ENCODE results near the gene GUCA2A.
A peak's percentile ranks its signal among the peaks of the same experiment; 100 is the strongest.
"Not testable (repeated sequence)": the region's sequence is repeated elsewhere in the genome, so short reads cannot be mapped to it uniquely, and the experiment has no call there.

The GUCA2A gene

DNA sequence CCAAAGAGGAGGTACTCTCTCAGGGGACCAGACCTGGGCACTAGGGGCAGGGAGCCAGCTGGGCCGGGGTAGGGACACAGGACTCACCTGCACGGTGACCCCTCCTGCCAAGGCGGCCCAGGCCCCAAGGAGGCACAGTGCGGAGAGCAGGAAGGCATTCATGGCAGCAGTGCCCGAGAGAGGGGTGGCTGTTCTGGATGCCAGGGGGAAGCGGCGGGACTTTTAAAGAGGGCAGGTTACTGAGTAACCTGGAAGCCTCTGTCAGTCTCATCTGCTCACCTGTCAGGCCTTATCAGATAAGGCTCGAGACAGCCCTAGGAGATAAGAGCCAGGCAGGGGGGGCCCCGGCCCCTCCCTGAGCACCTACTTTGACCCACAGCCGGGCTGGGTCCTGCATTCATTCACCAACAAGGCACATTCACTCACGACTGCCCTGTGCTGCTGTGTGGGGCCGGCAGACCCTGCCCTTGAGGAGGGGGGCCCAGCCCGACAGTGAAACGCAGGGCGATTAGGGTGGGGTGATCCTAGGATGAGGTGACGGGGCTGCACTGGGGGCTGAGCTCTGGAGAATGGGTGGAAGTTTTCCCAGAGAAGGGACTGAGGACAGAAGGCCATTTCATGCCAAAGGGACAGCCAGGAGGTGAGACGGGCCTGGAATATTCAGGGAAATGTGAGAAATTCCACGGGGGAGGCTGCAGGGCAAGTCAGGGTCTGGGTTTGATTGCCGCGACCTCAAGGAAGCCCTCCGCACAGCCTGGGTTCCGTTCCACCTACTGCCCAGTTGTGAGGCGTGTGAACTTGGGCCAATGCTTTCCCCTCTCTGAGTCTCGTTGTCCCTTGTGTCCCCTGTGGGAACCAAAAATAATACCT, at the start of gene GUCA2A:
TSS of gene GUCA2A (minus strand) at position 195 of the 870 bp plus-strand sequence. CDS start at position 162, 33 bp downstream.
- DNase-seq, result no peak

DNA sequence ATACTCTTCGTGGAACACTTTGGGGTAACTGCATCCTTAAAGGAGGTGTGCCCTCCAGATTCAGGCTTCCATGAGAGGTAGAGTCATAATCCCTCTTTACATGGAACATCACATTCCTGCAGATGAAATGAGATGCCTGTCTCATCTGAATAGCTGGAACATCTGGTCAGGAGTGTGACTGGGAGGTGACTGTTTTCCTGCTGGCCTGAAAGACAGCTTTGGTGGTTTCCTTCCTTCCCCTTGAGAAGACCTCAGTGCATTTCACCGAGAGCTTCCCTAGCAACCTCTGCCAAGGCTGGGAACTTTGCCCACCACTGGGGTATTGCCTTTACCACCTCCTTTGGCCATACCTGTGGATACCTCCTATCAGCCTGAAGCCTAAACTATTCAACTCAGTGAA, 46.7 kb upstream of the GUCA2A start:
- DNase-seq, result no peak

DNA sequence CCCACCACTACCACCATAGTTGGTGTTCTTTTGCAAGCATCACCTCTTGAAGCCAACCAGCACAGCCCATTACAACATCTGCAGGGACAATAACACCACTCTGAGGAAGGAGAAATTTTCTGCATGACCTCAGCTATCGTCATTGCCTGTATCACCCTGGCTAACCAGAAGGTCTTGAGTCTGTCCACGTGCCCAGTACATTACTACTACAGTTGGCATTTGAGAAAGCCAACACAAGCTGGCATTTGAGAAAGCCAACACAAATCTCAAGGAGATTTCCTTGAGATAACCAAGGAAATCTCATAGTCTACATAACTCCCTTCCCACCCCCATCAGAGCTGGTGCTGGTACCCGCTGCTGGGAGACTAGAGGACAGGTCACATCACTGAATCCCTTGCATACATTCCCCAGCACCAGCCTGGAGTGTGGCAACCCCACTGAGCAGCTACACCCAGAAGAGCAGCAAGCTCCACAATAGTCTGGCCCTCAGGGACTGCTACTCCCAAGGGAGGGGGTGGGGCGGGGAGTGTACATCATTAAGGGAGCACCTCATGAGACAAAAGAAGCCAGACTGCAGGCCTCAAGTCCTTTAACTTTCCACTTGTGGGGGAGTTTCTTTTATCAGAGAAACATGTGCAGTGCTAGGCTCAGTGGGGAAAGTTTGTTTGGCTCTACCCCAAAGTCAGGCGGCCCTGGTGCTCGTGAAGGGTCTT, 46.0 kb upstream of the GUCA2A start:
- DNase-seq, result no peak

- no peak for DNase-seq
Measured at GRCh38 chr1:42209526-42210251, 45.1 kb upstream of the GUCA2A start.

DNA sequence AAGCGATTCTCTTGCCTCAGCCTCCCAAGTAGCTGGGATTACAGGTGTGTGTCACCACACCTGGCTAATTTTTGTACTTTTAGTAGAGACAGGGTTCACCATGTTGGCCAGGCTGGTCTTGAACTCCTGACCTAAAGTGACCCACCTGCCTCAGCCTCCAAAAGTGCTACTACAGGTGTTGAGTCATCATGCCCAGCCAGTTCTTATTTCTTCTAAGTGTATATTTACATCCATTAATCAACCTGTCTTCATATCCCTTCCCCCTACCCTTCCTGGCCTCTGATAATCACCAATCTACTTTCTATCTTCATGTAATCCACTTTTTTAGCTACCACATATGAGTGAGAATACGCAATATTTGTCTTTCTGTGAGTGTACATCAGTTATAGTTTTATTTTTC, 42.4 kb upstream of the GUCA2A start:
- not testable (repeated sequence) for DNase-seq

- DNase-seq, result no peak
Measured at GRCh38 chr1:42206164-42206563, 41.6 kb upstream of the GUCA2A start.

DNA sequence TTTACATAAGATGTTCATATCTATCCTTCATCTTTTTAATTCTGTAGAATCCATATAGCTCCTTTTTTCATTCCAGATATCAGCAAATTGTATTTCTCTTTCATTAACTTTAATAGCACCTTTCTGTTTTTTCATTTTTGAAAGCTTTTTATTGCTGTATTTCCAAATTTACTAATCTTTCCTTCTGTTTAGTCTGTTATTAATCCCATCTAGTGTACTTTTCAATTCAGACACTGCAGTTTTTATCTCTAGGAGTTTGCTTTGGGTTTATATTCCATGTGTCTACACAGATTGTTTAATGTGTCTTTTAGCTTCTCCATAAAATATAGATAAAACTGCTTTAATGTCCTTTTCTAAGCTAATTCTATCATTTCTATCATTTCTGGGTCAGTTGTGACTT, 37.4 kb upstream of the GUCA2A start:
- DNase-seq, result no peak

DNA sequence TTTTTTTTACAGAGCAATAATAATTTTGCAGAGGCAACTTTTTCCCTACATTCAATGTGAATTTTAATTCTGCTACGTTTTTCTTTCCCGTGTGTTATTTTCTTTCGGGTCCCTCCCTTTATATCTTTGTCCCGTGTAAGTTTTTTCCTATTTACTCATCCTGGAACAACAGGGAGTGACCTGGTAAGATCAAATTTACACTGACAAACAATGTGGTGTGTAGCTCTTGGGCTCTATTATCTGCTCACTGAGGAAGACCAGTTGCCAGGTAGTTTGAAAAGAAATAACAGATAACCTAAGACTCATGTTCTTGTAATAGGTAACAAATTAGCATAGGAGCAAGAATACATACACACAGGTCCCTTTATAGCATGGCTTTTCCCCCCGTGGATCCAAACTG, 33.7 kb upstream of the GUCA2A start:
- DNase-seq, result no peak

DNA sequence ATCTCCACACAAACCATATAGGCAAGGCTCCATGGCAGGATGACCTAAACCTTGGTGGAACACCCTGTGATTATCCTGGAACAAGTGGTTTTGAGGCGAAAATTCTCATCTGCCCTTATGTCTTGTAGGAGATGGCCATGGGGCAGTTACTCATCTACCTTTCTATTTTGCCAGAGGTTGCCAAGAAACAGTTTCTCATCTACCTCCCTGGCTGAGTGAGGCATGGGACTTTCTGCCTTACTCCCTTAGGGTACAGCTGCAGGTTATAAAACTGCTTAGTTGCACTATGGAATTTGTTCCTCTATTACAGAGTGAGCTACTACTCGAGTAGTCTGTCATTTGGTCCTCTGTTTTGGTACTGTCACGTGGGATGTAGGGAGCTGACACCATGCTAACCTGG, 31.3 kb upstream of the GUCA2A start:
- no peak for DNase-seq

GRCh38 chr1:42192106-42192505, 27.6 kb upstream of the GUCA2A start:
- no peak for DNase-seq

- DNase-seq, result no peak
Measured at GRCh38 chr1:42191319-42191718, 26.8 kb upstream of the GUCA2A start.

DNA sequence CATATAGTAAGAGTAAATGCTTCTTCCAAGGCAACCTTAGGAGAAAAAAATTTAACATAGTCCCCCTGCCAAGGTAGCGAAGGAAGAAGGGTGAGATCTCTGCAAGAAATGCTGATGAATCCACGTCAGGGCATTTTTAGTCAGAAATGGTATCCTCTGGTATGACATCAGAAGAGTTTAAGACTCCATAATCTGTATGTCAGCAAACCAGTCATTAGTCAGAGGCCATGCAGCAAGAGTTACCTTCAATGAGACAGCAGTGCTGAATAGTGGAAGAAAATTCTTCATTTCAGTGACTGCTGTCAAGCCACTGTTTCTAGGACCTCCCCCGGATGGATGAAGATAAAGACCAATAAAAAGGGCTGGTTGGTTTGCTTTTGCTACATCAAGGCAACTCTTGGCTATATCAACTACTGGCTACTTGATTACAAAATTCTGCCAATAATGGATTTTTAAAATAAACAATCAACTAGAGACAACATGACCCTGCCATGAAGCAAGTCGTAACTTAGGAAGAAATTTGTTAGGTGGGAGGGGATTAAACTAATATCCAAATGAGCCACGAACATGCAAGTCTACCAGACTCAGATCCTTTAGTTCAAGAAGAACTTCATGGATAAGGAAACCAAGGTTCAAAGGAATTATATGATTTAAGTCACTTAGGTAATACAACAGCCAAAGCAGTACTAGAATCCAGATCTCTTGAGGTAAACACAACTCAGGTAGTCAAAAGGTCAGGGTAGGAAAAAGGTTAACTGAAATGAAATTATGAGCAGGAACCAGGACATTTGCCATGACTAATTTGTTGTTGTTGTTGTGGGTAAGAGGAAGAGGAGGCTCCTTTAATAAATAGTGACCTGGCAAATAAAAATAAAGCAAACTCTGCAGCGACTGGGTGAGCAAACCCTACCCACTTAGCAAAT, 25.6 kb upstream of the GUCA2A start:
- no peak for DNase-seq

GRCh38 chr1:42186152-42186551, 21.6 kb upstream of the GUCA2A start:
- no peak for DNase-seq

DNA sequence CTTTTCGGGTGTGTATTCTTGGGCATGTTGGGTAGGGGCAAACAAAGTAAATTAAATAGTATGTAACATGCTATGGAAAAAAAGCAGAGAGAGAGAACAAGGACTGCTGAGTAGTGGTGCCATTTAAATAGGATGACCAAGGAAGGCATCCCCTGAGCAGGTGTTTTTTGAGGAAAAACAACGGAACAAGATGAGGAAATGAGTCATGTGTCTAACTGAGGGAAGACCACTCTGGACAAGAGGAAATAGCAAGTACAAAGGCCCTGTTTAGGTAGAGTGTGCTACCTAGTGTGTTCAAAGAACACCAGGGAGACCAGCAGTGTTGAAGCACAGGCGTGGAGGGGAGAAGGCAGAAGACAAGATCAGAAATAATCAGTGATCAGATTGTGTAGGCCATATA, 20.1 kb upstream of the GUCA2A start:
- no peak for DNase-seq

GRCh38 chr1:42183957-42184268, 19.4 kb upstream of the GUCA2A start:
- DNase-seq, result no peak

- DNase-seq, result no peak
Measured at GRCh38 chr1:42183210-42183956, 18.8 kb upstream of the GUCA2A start.

- DNase-seq, result no peak
Measured at GRCh38 chr1:42181687-42182086, 17.1 kb upstream of the GUCA2A start.

DNA sequence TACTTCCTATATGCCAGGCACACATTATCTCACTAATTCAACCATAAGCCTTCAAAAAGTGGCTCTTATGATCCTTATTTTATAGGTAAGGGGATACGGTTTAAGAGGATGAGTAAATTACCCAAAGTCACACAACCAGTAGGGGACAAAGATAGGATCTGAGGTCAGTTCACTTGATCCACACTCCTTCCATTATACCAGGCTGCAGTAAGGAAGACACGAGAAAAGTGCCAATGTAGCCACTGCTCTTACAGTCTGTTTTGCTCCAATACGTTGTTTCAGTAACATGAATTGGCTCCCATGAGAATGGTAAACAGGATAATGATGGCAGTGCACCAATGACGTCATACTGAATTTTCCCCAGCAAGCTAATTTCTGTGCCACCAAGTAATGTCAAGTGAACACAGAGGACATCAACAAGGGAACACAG, 15.4 kb upstream of the GUCA2A start:
- DNase-seq, result no peak

DNA sequence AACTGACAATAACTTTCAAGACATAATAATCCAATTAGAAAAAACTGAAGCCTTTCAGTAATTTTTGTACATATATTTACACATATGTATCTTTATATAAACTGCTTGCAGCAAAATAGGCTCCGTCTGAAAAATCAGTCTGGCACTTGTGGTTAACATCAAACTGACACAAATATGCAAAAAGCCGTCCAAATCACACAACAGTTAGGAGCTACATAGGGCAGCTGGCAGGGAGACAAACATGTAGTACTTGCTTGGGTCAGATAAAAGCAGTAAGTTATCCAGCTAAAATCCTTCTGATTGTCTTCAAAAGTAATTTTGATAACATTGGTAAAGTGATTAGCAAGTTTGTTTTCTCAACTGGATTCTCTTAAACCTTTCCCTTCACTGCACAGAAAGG, 14.7 kb upstream of the GUCA2A start:
- peak; percentile 18 for DNase-seq

DNA sequence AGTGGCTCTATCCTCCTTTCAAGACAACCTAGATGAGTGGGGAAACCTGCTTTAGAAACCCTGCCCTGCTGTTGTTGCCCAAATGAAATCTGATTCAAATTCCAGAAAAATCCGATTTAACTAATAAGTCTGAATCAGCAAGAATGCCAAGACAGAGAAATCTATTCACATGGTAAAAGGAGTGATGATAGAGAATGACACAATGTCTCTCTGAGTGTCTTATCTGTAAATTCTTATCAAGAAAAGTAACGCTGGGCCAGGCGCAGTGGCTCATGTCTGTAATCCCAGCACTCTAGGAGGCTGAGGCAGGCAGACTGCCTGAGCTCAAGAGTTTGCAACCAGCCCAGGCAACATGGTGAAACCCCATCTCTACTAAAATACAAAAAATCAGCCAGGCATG, 13.7 kb upstream of the GUCA2A start:
- no peak for DNase-seq

- DNase-seq, result peak; percentile 44
Measured at GRCh38 chr1:42177541-42177981, 13.0 kb upstream of the GUCA2A start.

Data from femur (tissue), 1 donor.